Skeletal muscle cell (primary cell): Measurements from ENCODE around the gene SMG6.
A peak's percentile ranks its signal among the peaks of the same experiment; 100 is the strongest.
"Not testable (repeated sequence)": the region's sequence is repeated elsewhere in the genome, so short reads cannot be mapped to it uniquely, and the experiment has no call there.

Experiments
- DNase-seq: peaks from one replicate; pipeline ENCODE4 v3.0.0-alpha.2; 2010; ENCODE audit warnings: low read depth
- H3K4me3 ChIP-seq: 2 replicates; pipeline ENCODE4 v1.5.1; 2011; ENCODE audit warnings: low read depth, mild to moderate bottlenecking, control low read depth, low read length, moderate library complexity

Gene SMG6

DNA sequence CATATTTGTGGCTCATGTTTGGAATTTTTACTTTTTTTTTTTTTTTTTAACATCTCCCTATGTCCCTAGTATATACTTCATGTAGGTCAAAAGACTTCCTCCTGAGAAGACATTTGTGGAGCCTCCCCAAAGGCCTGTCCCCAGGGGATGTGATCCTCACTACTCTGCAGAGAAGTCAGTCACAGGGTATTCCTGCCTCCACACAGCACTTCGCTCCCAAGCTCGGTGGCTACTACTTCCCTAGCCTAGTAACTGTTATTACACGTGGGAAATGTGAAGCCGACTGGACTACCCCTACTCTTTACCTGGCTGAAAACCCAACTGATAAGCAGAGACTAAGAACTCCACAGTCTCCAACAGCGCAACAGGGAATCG, 131.9 kb downstream of the SMG6 start:
- DNase-seq, result no peak
- peak overlapping the region; percentile 13 for H3K4me3 ChIP-seq

DNA sequence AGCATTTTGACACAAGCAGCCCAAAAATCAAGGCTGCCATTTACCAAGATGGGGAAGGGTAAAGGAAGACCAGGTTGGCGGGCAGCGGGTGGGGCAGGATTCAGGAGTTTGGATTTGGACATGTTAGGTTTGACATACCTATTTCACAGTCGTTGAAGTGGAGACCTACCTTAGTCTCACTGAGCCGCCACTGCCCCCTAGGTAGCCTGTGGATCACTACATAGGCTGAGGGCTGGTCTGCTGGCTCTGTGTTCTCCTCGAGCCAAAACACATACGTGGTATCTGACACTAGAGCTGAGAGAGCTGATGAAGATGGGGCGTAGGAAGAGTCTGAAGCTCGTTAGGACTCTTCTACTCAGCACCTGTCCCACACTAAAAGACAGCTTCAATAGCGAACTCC, 133.6 kb downstream of the SMG6 start:
- DNase-seq, result no peak
- no peak overlapping the region for H3K4me3 ChIP-seq

DNA sequence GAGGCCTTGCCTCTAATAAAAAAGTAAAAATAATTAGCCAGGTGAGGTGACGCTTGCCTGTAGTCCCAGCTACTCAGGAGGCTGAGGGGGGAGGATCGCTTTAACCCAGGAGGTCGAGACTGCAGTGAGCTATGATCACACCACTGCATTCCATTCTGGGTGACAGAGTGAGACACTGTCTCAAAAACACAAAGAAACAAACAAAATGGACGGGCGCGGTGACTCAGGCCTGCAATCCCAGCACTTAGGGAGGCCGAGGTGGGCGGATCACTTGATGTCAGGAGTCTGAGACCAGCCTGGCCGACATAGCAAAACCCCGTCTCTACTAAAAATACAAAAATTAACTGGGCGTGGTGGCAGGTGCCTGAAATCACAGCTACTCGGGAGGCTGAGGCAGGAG, 137.9 kb downstream of the SMG6 start:
- not testable (repeated sequence) for DNase-seq, H3K4me3 ChIP-seq

DNA sequence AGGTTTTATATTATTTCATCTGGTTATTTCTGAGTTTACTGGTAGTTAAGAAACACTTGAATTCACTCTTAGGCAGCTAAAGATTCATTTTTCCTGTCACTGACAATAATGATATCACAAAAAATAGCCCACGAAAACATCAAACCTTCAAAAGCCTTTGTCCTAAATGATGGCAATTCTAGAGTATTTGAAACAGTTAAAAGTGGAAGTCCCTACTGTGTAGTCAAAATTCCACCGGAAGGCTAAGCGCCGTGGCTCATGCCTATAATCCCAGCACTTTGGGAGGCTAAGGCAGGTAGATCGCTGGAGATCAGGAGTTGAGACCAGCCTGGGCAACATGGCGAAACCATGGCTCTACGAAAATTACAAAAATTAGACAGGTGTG, 145.2 kb downstream of the SMG6 start:
- DNase-seq, result no peak
- no peak overlapping the region for H3K4me3 ChIP-seq

DNA sequence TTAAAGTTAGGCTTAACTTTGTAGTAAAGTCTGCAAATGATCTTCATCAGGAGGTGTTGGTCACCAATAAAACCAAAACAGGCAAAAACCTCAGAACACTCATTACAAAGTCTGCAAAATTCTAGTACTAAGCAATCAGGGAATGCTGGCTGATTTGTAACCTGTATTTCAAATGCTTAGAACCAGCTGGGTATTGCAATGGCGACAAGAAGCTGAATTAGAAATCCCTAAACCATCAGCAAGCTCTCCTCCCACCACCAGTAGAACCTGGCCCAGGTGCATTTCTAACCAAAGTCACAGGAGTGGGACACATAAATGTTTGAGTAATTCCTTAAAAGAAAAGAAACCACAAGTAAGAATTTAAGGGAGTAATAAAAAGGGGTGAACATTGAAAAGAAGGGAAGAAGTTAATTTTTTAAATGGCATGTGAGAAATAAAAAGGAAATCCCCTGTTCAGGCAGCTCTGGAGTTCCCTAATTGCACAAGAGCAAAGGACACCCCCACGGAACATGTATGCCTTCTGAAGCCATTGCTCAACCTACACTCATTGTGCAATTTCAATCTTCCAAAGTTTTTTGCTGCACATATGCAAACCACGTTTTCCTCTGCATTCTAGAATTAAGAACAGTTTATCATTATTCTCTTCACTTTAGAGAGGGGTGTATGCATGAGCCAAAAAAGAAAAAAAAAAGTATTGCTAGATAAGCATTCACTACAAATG, 145.8 kb downstream of the SMG6 start:
- DNase-seq, result peak; percentile 86
- H3K4me3 ChIP-seq, result no peak overlapping the region

DNA sequence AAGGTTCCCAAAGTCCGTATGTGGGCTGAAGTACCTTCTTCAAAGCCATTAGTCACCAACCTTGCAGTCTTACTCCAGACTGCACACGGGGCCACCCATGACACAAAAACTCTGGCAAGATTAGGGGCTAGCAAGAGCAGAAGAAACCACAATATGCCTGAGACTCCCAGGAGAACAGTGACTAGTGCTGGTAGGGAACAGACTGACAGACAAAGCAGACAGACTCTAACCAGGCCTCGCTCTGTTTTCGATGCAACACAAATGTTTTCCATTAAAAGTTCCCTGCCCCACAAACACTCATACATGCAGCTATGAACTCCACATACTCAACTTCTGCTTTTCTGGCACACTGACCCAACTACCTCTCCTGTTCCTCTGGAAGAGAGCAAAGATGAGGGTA, 146.5 kb downstream of the SMG6 start:
- no peak overlapping the region for H3K4me3 ChIP-seq
- DNase-seq, result peak; percentile 65

DNA sequence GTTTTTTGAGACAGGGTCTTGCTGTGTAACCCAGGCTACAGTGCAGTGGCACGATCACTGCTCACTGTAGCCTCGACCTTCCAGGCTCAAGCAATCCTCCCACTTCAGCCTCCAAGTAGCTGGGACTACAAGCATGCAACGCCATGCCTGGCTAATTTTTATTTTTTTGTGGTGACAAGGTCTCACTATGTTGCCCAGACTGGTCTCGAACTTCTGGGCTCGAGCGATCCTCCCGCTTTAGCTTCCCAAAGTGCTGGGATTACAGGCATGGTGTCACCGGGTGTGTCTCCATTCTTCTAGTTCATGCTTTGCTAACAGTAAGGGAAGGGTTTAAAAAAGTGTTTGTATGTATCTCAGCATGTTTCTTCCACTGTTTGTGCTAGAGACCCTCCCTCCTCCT, 146.9 kb downstream of the SMG6 start:
- no peak for DNase-seq

DNA sequence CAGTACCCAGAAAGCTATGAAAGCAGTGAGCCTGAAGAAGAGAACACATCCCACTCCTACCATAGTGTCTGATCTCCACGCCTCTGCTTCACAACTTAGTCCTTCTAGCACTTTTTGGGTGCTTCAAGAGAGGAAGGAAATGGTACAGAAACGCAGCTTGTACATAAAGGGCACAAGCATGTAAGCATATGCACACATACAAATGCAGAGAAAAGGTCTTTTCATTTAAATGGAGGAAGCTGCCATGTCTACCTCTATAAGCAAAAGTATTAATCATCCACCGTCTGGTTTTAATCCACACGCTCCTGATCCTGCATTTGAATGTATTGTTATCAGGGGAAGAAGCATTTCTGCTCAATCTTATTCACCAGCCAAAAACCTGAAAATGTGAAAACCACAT, 148.0 kb downstream of the SMG6 start:
- H3K4me3 ChIP-seq, result no peak overlapping the region
- DNase-seq, result no peak

More for the DNA sequence above, 146.9 kb downstream of the SMG6 start:
- H3K4me3 ChIP-seq, result no peak overlapping the region

DNA sequence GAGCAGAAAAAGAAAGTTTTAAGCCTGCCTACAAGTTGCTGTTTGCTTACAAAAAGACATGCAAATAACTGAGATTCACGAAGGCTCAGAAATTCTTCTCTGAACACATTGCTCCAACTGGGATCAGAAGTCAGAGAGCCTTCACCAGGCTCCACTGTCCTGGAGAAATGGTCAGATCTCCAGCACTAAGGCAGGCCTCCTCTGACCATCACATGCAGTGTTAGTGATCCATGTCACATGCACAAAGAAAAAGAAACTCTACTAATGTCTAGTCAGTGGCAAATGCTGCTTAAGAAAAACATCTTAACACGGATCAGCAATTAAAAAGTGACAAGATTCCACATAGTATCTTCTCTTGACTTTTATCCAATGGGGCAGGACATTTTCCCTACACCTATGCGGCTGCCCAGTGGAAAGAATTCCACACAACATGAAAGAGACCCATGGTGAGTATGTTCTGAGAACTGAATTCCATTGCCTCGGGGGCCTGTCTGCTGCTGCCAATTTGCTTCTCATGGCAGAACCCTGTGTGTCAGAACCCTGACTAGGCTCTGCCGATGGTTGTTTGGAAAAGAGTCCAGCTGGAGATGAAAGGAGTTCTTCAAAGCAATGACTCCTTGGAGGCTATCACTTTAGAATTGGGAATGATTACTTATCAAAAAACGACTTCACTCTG, 152.1 kb downstream of the SMG6 start:
- DNase-seq, result no peak
- no peak overlapping the region for H3K4me3 ChIP-seq

DNA sequence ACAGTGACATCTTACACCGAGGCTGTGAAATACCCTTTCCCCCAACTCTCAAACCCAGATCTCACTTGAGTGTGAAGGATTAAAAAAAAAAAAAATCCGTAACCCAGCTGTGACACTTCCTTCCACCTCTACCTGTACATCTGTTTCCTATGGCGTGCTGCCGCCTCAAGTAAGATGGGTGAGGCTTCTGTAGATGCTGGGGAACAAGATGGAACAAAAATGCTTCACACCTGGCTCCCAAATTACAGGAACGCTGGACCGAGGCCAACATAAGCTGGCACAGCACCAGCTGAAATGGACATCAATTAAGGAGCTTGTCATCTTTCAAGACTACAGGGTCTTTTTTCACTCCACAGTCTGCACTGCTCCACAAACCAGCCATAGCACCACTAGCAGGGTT, 152.8 kb downstream of the SMG6 start:
- H3K4me3 ChIP-seq, result no peak overlapping the region
- DNase-seq, result no peak

DNA sequence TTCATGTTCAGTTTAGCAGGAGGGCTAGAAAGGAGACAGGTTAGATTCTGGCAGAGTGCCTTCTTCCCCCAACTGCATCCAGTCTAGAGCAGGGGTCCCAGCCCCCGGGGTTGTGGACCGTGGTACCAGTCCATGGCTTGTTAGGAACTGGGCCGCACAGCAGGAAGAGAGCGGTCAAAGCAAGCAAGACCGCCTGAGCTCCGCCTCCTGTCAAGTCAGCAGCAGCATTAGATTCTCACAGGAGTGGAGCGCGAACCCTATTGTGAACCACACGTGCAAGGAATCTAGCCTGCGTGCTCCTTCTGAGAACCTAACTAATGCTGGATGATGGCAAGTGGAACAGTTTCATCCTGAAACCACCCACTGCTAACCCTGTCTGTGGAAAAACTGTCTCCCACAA, 153.7 kb downstream of the SMG6 start:
- no peak overlapping the region for H3K4me3 ChIP-seq

DNA sequence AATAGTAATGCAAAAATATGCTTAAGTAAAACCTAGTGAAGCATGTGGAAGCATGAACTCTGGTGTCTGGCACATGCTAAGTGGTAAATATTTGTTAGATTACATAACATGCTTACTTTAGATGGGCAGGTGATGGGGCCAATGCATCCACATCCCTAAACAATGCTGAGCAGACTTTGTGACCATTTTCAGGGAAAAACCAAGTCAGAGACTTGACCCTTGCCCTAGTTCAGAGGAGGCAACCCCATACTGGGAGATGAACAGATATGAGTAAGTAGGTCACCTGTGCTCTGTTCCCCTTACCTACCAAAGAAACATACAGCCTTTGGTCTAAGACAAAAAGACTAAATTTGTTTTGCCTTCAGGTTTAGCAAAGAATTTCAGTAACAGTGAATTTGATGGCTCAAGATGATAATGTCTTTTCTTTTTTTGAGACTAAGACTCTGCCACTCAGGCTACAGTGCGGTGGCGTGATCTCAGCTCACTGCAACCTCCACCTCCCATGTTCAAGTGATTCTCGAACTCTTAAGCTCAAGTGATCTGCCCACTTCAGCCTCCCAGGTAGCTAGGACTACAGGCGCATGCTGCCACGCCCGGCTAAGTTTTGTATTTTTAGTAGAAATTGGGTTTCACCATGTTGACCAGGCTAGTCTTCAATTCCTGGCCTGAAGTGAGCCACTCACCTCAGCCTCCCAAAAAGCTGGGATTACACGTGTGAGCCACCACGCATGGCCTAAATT, 157.3 kb downstream of the SMG6 start:
- no peak for DNase-seq
- no peak overlapping the region for H3K4me3 ChIP-seq

More for the DNA sequence above, 153.7 kb downstream of the SMG6 start:
- no peak for DNase-seq

DNA sequence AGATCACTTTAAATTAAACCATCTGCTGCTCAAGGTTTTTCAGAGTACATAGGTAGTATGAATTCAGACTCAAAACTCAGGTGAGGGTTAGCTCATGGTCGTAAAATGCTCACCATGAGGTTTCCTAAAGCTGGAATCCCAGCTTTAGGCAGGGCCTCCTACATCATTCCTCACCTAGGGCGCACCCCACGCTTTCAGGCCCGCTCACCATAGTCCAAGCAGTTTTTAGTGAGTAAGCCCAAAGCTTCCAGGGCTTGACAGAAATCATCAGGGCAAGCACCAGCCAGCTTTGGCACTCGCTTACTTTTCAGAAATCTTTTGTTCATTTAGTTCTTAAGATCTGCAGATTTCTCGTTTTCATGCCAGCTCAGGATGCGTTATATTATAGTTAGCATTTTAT, 158.9 kb downstream of the SMG6 start:
- DNase-seq, result no peak
- H3K4me3 ChIP-seq, result no peak overlapping the region

DNA sequence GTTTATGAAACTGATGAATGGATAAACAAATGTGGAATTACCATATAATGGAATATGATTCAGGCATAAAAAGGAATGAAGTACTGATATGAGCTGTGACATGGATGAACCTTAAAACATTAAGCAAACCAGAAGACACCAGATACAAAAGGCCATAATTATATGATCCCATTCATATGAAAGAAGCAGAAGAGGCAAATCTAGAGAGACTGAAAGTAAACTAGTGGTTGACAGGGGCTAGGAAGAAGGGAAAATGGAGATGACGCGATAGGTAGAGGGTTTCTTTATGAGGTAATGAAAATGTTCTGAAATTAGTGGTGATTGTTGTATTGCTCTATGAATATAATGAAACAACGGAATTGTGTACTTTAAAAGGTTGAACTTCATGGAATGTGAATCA, 160.3 kb downstream of the SMG6 start:
- H3K4me3 ChIP-seq, result no peak overlapping the region
- no peak for DNase-seq

DNA sequence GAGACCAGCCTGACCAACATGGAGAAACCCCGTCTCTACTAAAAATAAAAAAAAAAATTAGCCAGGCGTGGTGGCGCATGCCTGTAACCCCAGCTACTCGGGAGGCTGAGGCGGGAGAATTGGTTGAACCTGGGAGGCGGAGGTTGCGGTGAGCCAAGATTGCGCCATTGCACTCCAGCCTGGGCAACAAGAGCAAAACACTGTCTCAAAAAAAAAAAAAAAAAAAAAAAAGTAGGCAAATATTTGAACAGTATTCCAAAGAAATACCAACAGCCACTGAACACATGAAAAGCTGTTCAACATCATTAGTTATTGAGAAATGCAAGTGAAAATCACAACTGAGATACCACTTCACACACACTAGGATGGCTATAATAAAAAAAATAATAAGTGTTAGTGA, 160.9 kb downstream of the SMG6 start:
- DNase-seq, H3K4me3 ChIP-seq: not testable (repeated sequence)

DNA sequence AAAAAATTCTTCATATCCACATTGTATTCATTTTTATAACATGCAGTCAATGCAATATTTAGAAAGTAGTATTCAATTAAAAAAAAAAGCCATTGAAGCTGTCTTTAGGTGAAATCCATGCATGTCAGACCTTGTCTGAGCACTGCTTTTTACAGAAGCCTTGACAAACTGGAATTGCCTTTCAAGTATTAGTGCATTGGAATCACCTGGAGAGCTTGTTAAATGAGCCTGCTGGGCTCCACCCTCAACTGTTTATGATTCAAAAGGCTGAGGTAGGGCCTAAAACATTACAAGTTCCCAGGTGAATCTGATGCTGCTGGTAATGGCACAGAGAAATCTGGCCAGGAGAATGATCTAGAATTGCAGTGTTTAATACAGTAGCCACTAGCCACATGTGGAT, 162.9 kb downstream of the SMG6 start:
- no peak for DNase-seq

DNA sequence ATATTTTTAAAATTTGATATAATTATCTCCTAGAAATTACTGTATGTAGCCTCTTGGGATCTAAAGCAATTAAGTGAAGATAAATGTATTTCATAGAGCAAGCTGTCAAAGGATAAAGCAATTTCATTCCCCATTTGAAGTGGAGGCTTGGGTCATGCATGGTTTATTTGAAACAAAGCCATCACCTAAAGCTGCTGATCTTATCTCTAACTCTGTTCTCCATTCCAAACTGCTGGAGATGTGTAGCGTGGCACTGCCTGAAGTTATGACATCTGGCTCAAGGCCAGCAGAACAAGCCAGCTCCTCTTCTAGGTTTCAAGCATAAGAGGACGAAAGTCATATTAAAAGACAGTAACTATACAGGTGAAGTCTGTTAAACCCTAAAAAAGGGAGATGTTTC, 164.8 kb downstream of the SMG6 start:
- DNase-seq, result no peak
- H3K4me3 ChIP-seq, result no peak overlapping the region

More for the DNA sequence above, 162.9 kb downstream of the SMG6 start:
- H3K4me3 ChIP-seq, result no peak overlapping the region

DNA sequence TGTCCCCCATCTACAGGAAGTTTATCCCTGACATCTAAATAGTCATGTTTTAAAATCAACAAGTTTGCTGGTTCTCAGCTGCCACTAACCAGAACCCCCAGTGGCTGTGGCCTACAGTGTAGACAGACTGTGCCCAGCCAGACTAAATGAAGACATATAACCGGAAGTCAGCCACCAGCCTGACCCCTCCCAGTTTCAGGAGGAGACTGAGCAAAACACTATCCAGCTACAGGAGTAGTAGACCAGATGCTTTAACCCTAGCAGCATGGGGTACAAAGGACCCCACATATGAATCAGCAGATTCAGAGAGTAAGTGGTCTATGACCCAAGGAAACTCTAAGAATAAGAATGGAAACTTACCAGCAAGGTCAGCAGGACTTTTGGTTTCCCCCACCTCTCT, 165.3 kb downstream of the SMG6 start:
- no peak for DNase-seq

DNA sequence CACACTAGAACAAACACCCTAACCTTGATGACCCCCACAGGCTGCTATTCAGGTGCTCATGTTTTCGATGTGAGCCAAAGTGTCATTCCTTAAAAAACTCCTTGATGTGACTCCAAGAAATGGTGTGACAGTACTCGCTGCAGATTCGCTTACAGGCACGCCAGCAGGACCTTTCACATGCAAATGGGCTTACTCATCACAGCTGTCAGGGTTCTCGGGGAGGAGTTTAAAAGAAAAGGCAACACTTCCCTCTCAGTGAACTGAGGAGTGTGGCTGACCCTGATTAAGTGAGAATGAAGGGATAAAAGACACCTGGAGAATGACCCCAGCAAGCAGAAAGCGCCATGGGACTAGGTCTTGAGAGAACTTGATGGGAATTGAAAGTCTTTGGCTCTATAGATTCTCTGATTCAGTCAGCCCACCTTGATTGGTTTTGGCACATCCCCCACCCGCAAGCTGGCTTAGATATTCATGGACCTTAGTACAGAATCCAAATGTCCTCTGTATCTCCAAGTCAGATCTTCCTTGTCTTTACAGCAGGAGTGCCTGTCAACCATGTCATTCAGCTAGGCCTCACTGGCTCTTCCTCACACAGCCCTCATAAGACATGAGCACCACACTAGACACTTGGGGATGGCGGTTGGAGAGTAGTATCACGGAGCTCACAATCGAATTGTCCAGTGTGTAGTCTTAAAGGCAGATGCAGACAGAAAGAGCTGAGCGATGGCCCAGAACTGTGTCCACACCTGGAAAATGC, 166.1 kb downstream of the SMG6 start:
- peak; percentile 47 for DNase-seq
- H3K4me3 ChIP-seq, result no peak overlapping the region

More for the DNA sequence above, 165.3 kb downstream of the SMG6 start:
- H3K4me3 ChIP-seq, result no peak overlapping the region

DNA sequence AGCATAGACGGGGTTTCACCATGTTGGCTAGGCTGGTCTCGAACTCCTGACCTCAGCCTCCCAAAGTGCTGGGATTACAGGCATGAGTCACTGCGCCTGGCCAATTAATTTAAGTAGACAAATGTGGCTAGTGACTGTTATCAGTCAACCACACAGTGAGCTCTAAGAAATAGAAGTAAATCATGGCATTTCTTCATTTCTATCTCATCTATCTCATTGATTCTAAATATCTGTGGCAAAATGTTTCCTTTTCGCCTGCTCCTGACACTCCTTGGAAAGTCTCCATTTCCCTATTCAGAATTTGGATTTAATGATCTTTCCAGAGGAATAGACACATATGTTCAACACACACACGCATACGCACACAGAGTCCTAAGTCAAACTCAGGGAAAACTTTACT, 167.3 kb downstream of the SMG6 start:
- no peak overlapping the region for H3K4me3 ChIP-seq

More for the DNA sequence above, 167.3 kb downstream of the SMG6 start:
- DNase-seq, result no peak
